Limb (tissue), 2 donors: ENCODE results near the gene SPRED2.
"Not testable (repeated sequence)": the region's sequence is repeated elsewhere in the genome, so short reads cannot be mapped to it uniquely, and the experiment has no call there.

ENCODE experiments used
- DNase-seq, 2 donors: peaks; one replicate each; pipeline ENCODE4 v3.0.0-alpha.2; 2016; ENCODE audit errors: extremely low spot score in 2 of 2

Gene SPRED2

GRCh38 chr2:65343386-65343785 lies 89.0 kb downstream of the SPRED2 start:
- no peak for DNase-seq

GRCh38 chr2:65340898-65341681 lies 91.3 kb downstream of the SPRED2 start:
- no peak for DNase-seq

- DNase-seq, result no peak
Measured at GRCh38 chr2:65339648-65340047, 92.8 kb downstream of the SPRED2 start.

GRCh38 chr2:65338830-65339495 lies 93.4 kb downstream of the SPRED2 start:
- not testable (repeated sequence) for DNase-seq

DNA sequence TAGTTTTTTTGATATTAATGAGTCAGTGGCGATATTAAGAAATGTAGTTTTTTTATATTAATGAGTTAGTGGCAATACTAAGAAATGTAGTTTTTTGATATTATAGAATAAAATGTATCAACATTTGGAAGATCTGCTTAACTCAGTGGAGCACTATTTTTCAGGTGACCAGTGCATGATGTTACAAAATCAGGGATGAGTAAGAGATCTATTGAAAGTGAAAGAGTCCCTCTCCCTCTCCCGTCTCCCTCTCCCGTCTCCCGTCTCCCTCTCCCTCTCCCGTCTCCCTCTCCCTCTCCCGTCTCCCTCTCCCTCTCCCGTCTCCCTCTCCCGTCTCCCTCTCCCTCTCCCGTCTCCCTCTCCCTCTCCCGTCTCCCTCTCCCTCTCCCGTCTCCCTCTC lies 94.5 kb downstream of the SPRED2 start:
- DNase-seq, result not testable (repeated sequence)

DNA sequence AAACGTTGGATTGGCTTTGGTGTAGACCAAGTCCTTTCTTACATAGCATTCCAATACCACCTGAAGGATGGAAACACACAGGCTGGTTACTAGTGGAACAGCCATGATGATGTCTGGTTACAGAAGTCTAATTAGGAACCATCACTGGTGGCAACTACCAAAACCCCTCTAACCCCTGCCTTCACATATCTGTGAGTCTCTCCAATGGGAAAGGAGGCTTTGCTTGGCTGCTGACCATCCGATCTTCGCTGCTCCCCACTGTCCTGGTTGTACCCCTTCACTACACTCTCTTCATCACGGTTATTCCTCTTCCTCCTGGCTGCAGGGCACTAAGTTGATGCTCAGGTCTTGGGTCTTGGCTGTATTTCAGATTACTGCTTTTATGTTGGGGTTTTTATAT lies 97.7 kb downstream of the SPRED2 start:
- no peak for DNase-seq

DNA sequence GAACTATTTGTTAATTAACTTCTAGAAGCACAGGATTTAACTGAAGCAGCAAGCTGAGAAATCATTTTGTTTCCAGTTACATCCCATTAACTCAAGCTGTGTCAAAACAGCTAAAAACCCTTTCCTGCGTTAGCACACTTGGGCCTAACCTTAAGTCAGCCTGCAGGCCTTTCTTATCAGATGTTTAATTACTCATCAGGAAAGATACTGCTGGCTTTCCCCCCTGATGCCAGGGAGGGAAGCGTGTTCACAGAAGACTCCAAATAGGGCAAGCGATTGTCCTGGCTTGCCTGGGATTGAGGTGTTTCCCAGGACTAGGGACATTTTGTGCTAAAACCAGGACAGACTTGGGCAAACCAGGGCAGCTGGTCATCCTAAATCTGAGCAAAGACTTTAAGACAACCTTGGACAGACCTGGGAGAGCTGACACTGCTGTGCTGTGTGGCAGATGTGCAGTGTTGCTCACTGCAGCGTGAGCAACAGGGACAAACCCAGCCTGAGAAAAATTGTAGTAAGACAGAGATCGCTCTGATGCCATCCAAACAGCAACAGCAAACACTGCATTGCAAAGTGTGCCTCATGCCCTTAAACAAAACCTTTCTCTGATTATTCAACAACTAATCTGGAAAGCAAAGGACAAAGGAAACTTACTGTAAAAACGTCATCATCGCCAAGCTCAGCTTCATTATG lies 100.9 kb downstream of the SPRED2 start:
- no peak for DNase-seq

GRCh38 chr2:65329525-65329924 lies 102.9 kb downstream of the SPRED2 start:
- DNase-seq, result peak in 1 of 2 donors; percentile 24

GRCh38 chr2:65326276-65326675 lies 106.1 kb downstream of the SPRED2 start:
- no peak for DNase-seq

- no peak for DNase-seq
Measured at GRCh38 chr2:65325066-65325465, 107.3 kb downstream of the SPRED2 start.

GRCh38 chr2:65320946-65321345 lies 111.5 kb downstream of the SPRED2 start:
- no peak for DNase-seq

DNA sequence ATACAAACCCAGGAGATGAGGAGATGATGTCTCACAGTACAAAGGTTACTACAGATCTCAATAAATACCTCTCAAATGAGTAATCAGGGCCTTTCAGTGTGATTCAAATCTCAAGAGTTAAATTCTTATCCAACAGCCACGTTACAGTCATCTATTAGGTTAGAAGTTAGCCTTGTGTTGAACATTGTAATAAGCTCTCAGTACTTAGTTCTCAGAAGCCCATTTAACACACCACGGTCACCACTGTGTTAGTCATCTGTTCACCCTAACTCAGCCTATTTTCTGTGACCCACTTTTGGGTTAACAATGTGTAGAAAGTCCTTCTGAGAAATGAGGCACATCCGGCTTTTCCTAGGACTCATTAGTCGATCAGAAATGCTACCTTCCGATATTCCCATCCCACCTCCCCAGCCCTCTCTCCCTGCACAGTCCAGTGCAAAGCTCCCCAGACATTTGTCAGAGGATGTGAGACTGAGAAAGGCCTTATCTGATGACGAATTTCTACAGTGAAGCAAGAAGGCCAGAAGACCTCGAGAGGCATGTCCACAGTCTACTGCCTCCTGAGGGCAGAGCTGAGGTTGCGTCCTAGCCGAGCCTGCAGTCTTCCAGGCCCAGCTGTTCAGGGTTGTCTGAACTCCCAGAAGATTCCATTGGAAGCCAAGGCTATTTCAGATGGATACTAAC lies 112.2 kb downstream of the SPRED2 start:
- no peak for DNase-seq

DNA sequence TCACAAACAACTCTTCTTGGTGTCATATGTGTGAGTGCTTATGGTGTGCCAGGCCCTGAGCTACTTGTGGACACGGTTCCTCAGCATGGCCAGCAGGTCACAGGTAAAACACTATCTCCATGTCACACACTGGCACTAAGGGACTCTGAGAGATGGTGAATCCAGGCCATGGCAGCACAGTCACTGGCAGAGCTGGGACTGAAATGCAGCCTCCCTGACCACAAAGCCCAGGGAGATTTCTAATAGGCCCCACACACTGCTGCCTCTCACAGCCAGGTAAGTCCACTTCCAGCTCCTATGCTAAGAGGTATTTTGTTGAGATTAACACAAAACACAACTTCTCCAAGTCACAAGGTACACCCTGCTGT lies 112.7 kb downstream of the SPRED2 start:
- DNase-seq, result no peak

- no peak for DNase-seq
Measured at GRCh38 chr2:65319072-65319673, 113.2 kb downstream of the SPRED2 start.

GRCh38 chr2:65317841-65318240 lies 114.6 kb downstream of the SPRED2 start:
- DNase-seq, result no peak

DNA sequence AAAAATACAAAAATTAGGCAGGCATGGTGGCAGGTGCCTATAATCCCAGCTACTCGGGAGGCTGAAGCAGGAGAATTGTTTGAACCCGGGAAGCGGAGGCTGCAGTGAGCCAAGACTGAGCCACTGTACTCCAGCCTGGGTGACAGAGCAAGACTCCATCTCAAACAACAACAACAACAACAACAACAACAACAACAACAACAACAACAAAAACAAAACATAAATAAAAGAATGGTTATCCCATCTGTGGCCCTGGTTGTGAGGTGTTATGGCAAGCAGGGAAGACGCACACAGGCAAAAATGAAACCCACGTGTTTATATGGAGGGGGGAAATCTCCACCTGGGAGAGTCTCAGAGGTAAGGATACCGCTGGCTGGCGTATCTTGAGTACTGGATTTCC lies 115.0 kb downstream of the SPRED2 start:
- not testable (repeated sequence) for DNase-seq

DNA sequence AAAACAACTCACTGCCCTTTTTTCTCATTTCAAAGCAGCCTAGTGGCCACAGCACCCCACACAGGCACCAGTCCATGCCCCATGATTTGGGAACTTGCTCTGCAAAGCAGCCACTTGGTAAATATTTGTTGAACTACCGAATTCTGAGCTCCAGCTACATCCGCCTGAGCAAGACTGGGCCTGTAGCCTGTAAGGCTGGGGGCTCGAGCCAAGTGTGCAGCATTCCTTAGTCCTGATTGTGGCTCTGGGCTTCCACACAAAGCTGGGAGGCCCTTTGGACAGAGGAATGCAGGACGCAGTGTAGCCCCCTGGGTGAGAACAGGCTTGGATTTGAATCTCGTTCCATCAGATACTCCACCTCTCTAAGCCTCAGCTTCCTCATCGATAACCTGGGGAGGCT lies 116.3 kb downstream of the SPRED2 start:
- peak in 1 of 2 donors; percentile 7 for DNase-seq

GRCh38 chr2:65314801-65315441 lies 117.5 kb downstream of the SPRED2 start:
- DNase-seq, result no peak

GRCh38 chr2:65313954-65314256 lies 118.5 kb downstream of the SPRED2 start:
- no peak for DNase-seq

GRCh38 chr2:65313126-65313953 lies 119.1 kb downstream of the SPRED2 start:
- DNase-seq, result no peak
